HG03558 (cell line): Measurements from ENCODE around the gene BCL3.

ENCODE experiments used
- ATAC-seq: cut with Tn5 transposase; IDR thresholded peaks from one replicate; pipeline ENCODE4 v1.9.1; 2021; ENCODE audit warnings: moderate number of reproducible peaks; ENCODE audit not compliant: unreplicated experiment; ENCODE audit errors: extremely low read depth

Gene BCL3

DNA sequence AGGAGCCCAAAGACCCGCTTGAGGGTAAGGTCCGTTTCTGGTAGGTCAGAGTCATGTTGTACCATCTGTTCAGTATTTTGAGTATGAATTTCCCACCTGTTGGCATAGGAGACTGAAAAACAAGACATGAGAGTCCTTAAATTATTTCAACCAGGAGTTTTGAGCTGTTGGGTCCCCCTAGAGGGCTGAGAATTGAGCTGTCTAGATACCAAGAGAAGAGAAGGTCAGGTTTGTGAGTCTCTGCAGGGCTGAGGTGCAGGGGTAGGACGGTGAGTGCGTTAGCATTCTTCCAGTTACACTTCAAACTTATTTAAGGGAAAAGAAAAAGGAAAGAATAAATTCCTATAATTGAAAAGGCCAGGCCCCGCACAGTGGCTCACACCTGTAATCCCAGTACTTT, 34.2 kb downstream of the BCL3 start:
- no peak for ATAC-seq

DNA sequence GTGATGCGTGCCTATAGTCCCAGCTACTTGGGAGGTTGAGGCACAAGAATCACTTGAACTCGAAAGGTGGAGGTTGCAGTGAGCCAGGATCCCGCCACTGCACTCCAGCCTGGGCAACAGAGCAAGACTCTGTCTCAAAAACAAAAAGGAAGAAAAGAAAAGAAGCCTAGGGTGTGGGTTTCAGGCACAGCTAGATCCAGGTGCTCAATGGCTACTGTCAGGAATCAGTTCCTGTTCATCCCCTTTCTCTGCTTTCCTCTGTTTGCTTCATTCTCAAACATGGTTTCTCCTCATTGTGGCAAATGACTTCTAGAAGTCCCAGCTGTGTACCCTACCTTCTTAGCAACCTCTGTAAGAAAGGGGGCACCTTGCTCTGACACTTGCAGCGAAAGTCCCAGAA, 35.0 kb downstream of the BCL3 start:
- ATAC-seq: no peak

DNA sequence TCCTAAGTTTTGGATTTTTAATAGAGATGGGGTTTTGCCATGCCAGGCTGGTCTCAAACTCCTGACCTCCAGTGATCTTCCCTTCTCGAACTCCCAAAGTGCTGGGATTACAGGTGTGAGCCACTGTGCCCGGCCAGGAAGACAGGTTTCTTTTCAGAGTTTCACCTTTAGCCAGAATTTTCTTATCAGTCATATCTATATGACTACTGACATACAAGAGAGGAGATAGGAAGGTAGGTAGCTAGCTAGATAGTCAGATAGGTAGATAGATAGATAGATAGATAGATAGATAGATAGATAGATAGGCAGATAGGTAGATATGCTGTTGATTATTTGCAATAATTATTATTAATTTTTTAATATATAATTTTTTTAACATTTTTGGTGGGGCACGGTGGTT, 36.8 kb downstream of the BCL3 start:
- ATAC-seq: no peak

DNA sequence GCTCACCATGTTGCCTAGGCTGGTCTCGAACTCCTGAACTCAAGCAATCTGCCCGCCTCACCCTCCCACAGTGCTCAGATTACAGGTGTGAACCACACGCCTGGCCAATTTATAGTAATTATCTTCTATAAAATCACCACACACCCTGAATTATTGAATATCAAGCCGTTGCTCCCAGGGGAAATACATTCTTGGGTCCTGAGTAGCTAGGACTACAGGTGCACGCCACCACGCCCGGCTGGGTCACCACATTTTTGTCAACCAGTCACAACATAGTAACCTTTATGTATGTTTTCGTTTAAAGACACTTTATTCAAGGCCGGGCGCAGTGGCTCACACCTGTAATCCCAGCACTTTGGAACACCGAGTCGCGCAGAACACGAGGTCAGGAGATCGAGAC, 37.5 kb downstream of the BCL3 start:
- no peak for ATAC-seq

DNA sequence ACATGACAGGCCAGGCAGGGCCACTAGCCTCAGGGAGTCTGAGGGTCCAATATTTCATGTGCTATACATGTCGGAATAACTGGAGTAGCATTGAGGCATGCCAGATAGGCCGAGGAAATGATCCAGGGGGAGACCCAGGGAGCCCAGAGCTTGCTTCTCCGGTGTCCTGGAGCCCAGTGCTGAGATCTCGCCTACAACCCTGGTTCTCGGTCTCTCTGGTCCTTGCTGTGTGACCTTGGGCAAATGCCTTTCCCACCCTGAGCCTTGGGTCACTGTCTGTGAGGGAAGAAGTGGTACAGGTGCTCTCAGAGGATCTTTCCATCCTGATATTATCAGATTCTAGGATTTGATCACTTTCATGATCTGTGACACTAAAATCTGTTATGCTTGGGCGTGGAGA, 40.5 kb downstream of the BCL3 start:
- ATAC-seq: no peak

DNA sequence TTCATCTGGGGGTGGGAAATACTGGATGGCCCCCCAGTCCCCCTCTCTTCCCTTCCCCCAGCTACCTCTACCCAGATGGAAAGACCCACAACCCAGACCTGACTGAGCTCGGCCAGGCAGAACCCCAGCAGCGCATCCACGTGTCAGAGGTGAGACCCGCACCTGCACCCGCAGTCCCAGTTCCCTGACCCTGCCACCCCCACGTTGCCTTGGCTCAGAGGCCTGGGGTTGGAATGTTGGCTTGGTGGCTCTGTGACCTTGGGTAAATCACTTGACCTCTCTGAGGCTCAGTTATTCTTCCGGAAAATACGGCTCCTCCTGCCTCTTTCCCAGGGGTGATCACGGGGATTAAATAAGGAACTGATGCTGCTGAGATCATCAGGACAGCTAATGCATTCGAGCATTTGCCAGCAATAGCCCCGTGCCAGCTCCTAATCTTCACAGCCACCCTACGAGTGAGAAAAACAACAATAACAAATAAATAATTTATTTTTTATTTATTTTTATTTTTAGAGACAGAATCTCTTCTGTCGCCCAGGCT, 41.5 kb downstream of the BCL3 start:
- no peak for ATAC-seq

DNA sequence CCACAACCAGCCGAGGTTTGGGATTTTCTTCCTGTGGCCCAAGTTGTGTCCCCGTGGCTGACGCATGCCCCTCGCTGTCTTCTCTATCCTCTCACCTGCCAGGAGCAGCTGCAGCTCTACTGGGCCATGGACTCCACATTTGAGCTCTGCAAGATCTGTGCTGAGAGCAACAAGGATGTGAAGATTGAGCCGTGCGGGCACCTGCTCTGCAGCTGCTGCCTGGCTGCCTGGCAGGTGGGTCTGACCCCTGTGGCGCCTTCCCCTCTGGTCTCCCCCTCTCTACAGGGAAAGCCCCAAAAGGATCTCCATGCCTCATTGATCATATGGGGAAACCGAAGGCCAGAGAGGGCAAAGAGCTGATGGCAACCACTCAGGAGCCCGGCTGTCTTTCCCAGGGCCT, 43.8 kb downstream of the BCL3 start:
- ATAC-seq: no peak

DNA sequence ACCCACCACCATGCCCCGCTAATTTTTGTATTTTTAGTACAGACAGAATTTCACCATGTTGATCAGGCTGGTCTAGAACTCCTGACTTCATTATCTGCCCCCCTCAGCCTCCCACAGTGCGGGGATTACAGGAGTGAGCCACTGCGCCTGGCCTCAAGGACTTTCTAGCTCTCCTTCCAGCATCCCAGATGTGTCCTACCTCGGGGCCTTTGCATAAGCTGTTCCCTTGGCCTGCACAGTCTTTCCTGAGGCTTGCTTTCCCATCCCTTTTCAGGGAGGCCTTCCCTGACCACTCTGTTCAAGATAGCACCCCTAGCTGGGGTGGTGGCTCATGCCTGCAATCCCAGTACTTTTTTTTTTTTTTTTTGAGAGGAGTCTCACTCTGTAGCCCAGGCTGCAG, 46.1 kb downstream of the BCL3 start:
- no peak for ATAC-seq

DNA sequence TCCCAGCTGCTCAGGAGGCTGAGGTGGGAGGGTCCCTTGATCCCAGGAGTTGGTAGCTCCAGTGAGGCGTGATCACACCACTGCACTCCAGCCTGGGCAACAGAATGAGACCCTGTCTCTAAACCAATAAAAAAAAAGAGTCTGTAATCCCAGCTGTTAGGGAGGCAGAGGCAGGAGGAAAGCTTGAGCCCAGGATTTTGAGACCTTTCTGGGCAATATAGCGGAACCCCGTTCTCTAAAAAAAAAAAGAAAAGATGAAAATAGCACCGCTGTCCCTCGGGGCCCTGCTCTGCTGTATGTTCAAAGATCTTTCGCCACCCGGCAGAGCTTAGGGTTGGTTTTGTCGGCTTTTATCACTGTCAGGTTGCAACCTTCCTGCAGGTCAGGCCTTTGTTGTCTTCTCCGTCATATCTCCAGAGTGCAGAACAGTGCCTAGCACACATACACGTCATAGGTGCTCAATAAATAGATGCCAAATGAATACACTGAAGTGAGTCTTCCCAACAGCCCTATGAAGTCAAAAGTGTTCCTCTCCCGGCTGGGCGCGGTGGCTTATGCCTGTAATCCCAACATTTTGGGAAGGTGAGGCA, 47.0 kb downstream of the BCL3 start:
- no peak for ATAC-seq

DNA sequence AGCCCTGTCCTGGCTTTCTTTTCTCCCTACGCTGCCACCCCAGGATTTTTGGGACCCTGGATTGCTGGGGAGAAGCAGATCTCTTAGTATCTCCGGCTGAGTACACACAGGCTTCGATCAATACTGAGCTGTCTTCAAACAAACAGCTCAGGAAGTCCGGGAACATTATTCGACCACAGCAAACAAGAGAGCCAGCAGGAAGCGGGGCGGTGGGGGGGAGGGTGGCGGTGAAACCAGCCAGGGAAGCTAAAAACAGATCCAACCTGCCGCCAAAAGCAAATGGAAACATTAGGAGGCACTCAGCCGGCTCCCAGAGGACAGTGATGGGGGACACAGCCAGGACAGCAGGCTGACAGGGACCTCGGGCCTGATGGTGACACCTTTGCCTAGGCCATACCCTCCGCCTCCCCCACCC, 48.2 kb downstream of the BCL3 start:
- ATAC-seq: no peak

DNA sequence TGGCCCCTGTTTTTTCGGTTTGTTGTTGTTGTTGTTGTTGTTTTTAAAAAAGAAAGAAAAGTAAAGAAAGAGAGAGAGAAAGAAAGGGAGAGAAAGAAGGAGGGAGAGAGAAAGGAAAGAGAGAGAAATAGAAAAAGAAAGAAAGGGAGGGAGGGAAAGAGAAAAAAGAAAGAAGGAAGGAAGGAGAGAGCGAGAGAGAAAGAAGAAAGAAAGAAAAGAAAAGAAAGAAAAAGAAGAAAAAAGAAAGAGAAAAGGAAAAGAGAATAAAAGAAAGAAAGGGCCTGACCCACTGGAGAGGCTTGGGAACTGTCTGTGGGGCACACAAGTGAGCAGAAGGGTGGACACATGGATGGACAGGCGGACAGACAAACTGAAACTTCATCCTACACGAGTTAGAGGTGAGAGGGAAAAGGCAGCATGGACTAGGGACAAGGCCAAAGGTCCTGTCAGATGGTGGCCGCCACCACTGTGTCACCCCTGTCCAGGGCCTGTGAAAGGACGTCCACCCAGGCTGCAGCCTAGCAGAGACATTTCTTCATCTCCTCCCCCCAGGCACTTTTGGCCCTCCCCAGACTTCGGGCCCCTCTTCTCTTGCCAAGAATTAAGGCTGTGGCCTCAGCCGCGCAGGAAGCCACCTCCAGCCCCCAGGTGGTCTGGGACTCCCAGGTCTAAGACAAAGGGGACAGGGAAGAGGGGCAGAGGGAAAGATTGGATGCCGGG, 51.3 kb downstream of the BCL3 start:
- no peak for ATAC-seq

DNA sequence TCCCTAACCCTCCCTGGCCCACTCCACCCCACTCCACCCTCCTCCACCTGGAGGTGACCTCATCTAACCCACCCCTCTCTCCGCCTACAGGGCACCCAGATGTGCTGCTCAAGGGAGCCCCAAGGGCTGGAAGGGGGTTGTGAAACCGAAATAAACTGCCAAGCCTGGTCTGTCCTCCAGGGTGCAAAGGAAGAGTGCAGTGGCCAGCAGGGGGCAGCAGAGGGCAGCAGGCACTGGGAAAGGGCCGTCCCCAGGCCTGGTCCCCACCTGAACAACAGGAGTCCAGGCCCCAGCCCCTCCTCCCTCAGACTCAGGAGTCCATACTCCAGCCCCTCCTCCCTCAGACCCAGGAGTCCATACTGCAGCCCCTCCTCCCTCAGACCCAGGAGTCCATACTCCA, 52.0 kb downstream of the BCL3 start:
- no peak for ATAC-seq

DNA sequence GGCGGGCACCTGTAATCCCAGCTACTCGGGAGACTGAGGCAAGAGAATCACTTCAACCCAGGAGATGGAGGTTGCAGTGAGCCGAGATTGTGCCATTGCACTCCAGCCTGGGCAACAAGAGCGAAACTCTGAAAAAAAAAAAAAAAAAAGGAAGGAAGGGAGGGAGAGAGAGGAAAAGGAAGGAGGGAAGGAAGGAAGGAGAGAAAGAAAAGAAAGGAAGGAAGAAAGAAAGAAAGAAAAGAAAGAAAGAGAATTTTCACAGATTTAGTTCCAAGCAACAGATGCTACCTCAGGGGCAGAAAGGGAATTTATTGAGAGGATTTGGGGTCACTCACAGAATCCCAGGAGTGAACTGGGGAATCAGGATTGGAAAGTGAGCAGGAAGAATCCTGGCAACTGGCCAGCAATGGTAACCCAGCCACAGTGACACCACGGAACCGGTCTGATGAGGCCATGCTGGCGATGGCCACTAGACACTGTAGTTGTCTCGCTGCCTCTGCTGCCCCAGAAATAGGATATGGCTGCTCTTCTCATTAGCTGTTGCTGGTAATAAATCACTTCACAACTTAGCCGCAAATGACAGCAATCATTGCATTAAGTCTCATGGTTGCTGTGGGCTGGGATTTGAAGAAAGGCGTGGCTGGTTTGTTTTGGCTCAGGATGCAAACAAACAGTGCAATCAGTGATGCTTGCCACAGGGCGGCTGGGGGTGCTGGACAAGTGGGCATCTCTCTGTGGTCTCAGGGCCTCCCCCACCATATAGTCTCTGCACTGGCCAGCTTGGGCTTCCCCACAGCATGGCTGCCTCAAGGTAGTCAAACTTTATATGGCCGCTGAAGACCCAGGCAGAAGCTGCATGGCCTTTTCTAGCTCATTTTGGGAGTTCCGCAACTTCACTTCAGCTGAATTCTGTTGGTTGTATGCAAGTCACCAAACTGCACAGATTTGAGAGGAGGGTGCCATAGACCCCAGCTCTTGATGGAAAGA, 55.2 kb downstream of the BCL3 start:
- no peak for ATAC-seq

DNA sequence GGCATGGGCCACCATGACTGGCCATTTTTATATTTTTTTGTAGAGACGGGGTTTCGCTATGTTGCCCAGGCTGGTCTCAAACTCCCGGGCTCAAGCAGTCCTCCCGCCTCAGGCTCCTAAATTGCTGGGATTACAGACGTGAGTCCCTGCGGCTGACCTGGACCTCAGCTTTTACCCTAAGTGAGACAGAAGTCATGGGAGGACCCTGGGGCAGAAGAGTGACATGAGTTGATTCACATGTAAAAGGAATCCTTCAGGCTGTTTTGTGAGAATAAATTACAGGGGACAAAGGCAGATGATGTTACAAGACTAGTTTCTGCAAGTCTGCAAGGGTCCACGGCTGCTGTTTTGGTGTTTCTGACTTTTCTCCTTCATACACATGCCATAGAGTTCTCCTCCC, 57.8 kb downstream of the BCL3 start:
- no peak for ATAC-seq

DNA sequence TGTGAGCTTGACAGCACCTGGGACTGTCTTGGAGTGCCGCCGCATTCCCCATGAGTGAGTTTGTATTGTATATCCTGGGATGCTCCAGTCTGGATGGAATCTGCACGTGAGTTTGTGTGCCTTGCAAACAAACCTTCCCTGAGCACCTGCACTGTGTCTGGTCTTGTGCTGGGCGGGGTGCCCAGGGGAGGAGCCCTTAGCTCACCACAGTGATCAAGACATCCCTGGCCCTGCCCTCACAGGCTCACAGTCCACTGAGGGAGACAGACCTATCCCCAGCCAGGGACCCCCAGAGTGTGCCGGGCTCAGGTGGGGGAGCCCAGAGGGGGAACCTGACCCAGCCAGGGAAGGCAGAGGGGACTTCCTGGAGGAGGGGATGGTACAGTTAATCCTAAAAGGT, 58.7 kb downstream of the BCL3 start:
- no peak for ATAC-seq

DNA sequence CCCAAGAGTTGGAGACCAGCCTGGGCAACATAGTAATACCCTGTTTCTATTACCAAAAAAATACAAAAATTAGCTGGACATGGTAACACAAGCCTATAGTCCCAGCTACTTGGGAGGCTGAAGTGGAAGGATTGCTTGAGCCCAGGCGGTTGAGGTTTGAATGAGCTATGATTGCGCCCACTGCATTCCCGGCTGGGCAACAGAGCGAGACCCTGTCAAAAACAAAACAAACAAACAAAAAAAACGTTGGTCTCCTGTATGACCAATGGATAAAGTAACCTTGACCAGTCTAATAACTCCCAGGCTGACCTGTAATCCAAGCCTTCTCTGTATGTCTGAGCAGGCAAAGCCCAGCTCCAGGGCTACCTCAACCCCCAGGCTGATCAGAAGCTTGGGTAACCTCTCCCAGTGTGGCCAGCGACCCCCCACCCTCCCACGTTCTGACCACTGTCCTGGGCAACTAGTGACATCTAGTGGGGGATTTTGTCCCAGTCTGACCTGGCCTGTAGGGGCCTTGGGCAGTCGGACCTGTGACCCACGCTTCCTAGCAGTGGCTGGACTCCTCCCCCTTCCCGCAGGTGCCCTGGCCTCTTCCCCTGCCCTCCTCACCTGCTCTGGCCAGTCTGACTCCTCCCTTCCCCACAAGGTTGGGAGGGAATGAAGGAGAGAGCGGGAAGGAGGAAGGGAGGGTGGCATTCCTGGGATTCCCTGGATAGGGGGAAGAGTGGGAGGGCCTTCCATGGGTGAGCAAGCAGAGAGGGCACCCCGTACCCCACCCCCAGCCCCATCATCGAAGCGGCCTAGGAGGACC, 59.3 kb downstream of the BCL3 start:
- no peak for ATAC-seq

DNA sequence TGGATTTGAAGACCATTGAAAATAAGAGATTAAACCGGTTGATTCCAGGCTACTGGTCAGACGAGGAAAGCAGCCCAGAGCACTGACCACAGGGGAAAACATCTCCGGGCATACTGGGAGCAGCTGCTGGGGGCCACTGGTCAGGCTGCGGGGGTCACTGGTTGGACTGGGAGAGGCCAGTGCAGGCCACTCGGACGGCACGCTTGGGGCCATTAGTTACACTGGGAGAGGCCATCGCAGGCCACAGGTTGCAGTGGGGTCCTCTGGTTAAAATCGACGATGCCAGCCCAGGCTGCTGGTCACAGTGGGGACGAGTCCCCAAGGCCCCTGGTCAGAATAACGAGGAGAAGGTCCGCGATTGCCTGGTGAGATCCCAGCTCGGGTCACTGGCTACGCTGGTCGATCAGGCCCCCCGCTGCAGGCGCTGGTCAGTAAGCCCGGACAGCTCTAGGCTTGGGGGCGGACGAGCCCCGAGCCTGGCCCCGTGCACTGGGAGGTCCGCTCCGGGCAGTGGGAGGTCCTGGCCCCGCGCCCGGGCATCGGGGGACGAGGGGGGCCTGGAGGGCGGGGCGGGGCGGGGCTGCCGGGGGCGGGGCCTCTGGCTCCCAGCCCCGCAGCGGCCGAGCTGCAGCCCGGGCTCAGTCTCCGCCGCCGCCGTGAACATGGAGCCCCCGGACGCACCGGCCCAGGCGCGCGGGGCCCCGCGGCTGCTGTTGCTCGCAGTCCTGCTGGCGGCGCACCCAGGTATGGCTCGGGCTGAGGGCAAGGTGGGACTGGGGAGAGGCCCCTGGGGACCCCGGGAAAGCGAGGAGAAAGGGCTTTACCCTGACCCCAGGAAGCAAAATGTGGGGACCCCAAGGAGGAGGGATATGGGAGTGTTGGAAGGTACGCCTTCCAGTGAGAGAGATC, 60.2 kb downstream of the BCL3 start, which contains the start of gene BCAM:
BCAM (plus strand) TSS at position 641 of the 909 bp plus-strand sequence; CDS start at position 663, 22 bp downstream.
- ATAC-seq: no peak
